D721Med (cell line): Measurements from ENCODE around the gene YBX1.
A peak's percentile ranks its signal among the peaks of the same experiment; 100 is the strongest.

Source experiments
- DNase-seq: peaks from one replicate; pipeline ENCODE4 v3.0.0; 2011; ENCODE audit warnings: low spot score; ENCODE audit not compliant: insufficient read length
- FAIRE-seq: peaks from 2 replicates; lab custom pipeline; 2011; peaks lifted over from hg19 to GRCh38; lab: Jason Lieb, UNC
- TF ChIP-seq, protein P1 (sequence below): IDR thresholded peaks from 2 replicates; pipeline ENCODE4 v1.5.1; 2012; ENCODE audit warnings: mild to moderate bottlenecking, control low read depth; ENCODE audit not compliant: insufficient read depth; ENCODE audit errors: missing control alignments

YBX1 gene

DNA sequence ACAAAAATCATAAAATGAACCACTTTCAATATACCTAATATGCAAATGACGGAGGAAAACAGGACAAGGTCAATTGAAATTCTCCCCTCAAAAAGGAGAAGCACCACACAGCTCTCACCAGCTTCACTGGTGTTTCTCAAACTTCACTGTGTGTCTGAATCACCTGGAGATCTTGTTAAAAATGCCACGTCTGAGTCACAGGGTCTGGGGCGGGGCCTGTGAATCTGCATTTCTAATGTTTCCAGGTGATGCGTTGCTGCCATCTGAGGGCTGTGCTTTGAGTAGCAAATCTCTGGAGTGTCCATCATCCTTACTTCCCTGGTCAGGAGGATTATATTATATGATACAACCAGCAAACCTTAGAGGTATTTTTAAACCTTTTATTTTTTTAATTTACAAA lies 48.8 kb downstream of the YBX1 start:
- TF ChIP-seq, protein P1, sequence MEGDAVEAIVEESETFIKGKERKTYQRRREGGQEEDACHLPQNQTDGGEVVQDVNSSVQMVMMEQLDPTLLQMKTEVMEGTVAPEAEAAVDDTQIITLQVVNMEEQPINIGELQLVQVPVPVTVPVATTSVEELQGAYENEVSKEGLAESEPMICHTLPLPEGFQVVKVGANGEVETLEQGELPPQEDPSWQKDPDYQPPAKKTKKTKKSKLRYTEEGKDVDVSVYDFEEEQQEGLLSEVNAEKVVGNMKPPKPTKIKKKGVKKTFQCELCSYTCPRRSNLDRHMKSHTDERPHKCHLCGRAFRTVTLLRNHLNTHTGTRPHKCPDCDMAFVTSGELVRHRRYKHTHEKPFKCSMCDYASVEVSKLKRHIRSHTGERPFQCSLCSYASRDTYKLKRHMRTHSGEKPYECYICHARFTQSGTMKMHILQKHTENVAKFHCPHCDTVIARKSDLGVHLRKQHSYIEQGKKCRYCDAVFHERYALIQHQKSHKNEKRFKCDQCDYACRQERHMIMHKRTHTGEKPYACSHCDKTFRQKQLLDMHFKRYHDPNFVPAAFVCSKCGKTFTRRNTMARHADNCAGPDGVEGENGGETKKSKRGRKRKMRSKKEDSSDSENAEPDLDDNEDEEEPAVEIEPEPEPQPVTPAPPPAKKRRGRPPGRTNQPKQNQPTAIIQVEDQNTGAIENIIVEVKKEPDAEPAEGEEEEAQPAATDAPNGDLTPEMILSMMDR, result peak; percentile 33
- DNase-seq (no peak), FAIRE-seq (no peak)

DNA sequence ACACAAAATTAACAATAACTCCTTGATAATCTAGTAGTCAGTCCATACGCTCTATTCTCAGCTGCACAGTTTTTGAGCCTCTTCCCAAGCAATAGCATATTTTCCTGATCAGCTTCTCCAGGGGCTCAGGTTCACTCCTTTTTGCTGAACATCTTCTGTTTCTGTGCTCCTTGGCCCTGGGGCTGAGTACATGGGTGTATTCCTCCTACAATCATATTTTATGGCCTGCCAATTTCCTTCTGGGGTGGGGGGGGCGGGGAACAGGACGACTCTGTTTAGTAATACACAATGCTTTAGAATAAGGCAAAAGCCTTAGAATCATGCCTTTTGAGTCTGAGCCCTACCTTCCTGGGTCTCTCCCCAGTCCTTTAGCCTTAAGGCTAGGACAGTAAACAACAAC lies 49.4 kb downstream of the YBX1 start:
- DNase-seq (no peak), FAIRE-seq (no peak)
- TF ChIP-seq, protein P1, result no peak

DNA sequence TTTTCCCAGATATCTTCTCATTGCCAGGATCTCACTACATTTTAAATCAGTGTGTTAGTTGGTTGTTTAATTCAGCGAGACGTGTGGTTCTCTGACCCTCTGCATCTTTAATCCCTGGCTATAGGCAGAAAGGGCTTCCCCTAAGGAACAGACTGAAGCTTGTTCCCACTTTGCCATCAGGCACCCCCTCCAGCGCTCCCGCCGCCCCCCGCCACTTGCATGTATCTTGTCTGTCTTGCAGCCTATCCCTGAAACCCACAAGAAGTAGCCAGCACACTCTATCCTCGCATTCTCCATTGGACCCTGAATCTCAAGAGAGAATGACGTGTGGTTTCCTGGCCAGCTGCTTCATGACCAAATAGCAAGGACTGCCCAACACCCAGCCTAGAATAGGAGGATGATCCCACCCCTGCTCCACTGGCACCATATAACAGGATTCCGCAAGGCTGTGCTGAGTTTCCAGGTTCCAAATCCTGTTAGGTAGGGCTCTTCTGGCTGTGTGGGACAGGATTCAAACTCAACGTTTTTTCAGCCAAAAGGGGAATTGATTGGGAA lies 50.0 kb downstream of the YBX1 start:
- FAIRE-seq (no peak), DNase-seq (no peak)
- TF ChIP-seq, protein P1, result no peak

DNA sequence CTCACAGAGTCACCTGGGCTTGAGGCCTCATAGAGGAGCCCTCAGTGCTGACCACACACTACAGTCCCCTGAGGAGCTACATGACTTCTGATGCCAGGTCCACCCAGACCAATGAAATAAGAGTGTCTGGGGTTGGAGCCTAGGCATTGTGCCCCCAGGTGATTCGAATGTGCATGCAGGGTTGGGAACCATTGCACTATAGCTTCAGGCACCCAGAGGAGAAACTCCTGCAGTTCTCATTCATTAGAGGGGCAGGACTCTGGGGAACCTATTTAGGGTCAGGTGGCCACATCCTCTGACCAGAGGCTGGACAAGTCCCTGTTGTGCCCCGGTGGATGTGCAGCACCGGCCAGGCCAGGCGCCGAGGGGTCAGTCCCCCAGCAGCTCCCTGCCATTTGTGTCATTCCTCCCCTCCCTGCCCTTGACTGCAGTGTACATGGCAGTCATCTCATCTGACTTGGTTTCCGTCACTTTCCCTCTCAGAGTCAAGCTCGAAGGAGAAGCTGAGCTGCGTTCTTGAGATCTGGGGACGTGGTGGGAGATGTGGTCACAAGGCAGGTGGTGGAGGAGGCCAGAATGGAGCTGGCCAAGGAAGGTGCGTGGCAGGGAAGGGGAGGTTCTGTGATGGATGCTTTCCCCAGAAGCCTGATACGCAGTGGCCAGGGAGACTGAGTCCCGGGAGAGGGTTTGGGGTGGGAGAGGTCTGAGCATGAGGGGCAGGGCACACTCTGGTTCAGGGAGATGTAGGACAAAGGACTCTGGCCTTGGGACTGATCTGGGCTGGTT lies 51.4 kb downstream of the YBX1 start:
- TF ChIP-seq, protein P1, result no peak
- FAIRE-seq, result no peak
- no peak for DNase-seq

DNA sequence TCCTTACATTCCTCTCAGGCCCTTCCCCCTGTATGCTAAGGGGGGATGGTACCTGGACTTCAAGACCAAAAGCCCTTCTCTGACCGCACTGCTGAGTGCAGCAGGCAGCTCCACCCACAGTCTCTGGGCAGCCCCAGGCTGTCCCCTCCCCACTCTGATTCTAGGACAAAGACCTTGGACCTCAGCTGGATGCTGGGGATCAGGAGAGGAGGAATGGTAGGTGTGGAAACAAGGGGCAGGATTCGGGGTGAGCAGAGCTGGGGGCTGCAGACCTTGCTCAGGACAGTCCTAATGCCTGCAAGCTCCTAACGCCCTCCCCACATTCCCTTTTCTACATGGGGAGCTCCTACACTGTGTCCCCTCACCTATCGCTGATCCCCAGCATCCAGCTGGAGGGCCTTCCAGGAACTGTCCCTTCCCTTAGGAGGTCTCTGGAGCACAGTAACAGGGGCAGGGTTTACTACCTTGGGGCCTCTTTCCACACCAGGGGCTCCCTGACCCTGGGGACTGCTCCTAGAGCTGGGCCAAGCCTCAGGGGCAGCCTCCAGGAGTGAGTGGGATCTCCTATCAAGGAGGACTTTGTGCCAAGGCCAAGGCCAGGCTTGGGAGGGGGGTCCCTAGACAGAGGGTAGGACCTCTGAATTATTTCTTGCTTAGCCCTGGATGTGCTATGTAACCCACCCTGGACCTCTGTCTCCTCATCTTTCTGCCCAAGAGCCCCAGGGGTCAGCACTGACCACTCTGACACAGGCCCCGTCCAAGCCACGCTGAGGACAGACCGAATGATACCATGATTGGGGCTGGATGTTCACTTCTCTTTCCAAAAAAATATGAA lies 52.2 kb downstream of the YBX1 start:
- TF ChIP-seq, protein P1, result no peak
- no peak for FAIRE-seq

DNA sequence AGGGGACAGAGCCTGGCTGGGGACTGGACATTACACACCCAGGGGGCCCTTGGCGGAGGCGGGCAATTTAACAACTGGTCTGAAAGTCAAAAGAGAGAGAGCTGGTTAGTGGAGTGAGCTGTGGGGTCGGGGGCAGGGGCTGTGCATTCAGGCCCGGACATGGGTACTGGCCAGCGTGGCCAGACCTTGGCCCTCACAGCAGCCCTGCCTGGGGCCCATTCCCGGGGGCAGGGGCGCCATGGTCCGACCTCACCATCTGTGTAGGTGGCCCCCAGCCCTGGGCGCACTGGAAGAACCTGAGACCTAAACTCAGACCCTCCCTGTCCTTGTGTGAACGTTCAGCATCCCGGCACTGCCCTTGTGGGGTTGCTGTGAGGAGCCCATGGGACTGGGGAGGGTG lies 52.8 kb downstream of the YBX1 start:
- TF ChIP-seq, protein P1, result no peak
- FAIRE-seq (no peak), DNase-seq (no peak)

More for the DNA sequence above, 52.2 kb downstream of the YBX1 start:
- no peak for DNase-seq
